Trophoblast cell (in vitro differentiated cells and primary cell): ENCODE results near the gene USP9X.
A peak's percentile ranks its signal among the peaks of the same experiment; 100 is the strongest.

ENCODE experiments used
- DNase-seq, 2 donors: peaks; one replicate each; pipeline ENCODE4 v3.0.0-alpha.2; 2016
- H2AFZ ChIP-seq: 2 replicates; pipeline ENCODE4 v1.6.1; 2013; ENCODE audit warnings: low read length, moderate library complexity, mild to moderate bottlenecking; ENCODE audit not compliant: insufficient read depth, poor library complexity
- H2AK5ac ChIP-seq: 2 replicates; pipeline ENCODE4 v1.6.1; 2013; ENCODE audit warnings: mild to moderate bottlenecking, low read length
- H2BK120ac ChIP-seq: 2 replicates; pipeline ENCODE4 v1.6.1; 2013; ENCODE audit warnings: low read length, mild to moderate bottlenecking, moderate library complexity; ENCODE audit not compliant: insufficient read depth, poor library complexity
- H2BK12ac ChIP-seq: 2 replicates; pipeline ENCODE4 v1.6.1; 2013; ENCODE audit warnings: mild to moderate bottlenecking, low read length, moderate library complexity
- H2BK5ac ChIP-seq: 2 replicates; pipeline ENCODE4 v1.6.1; 2013; ENCODE audit warnings: low read length, low read depth, moderate library complexity, mild to moderate bottlenecking; ENCODE audit not compliant: poor library complexity
- H3K14ac ChIP-seq: 2 replicates; pipeline ENCODE4 v1.6.1; 2013; ENCODE audit warnings: mild to moderate bottlenecking, low read length
- H3K18ac ChIP-seq: 2 replicates; pipeline ENCODE4 v1.6.1; 2013; ENCODE audit warnings: mild to moderate bottlenecking, low read length
- H3K23ac ChIP-seq: 2 replicates; pipeline ENCODE4 v1.6.1; 2013; ENCODE audit warnings: low read length
- H3K27ac ChIP-seq: 2 replicates; pipeline ENCODE4 v1.5.1; 2013; ENCODE audit warnings: low read depth, mild to moderate bottlenecking, inconsistent platforms, low read length, moderate library complexity
- H3K27me3 ChIP-seq: 2 replicates; pipeline ENCODE4 v1.6.1; 2013; ENCODE audit warnings: inconsistent platforms, mild to moderate bottlenecking, low read length, moderate library complexity; ENCODE audit not compliant: insufficient read depth
- H3K36me3 ChIP-seq, 2 experiments: 1 replicate in 1 of 2; 2 replicates in 1 of 2; pipeline ENCODE4 v1.6.1; 2013; ENCODE audit warnings: low read length in 2 of 2, mild to moderate bottlenecking in 2 of 2, moderate library complexity in 1 of 2; ENCODE audit not compliant: insufficient read depth in 2 of 2, control insufficient read depth in 1 of 2
- H3K4ac ChIP-seq: 2 replicates; pipeline ENCODE4 v1.6.1; 2013; ENCODE audit warnings: low read depth, mild to moderate bottlenecking, low read length, moderate library complexity
- H3K4me1 ChIP-seq, 2 experiments: 1 replicate in 1 of 2; 2 replicates in 1 of 2; pipeline ENCODE4 v1.6.1; 2013; ENCODE audit warnings: low read length in 2 of 2, mild to moderate bottlenecking in 2 of 2, moderate library complexity in 1 of 2; ENCODE audit not compliant: insufficient read depth in 2 of 2, control insufficient read depth in 1 of 2
- H3K4me2 ChIP-seq: 2 replicates; pipeline ENCODE4 v1.6.1; 2013; ENCODE audit warnings: inconsistent platforms, mild to moderate bottlenecking, low read length, moderate library complexity
- H3K4me3 ChIP-seq: 2 replicates; pipeline ENCODE4 v1.5.1; 2013; ENCODE audit warnings: mild to moderate bottlenecking, low read depth, low read length, inconsistent platforms
- H3K79me1 ChIP-seq: one replicate; pipeline ENCODE4 v1.6.1; 2013; ENCODE audit warnings: low read length
- H3K79me2 ChIP-seq: 2 replicates; pipeline ENCODE4 v1.6.1; 2013; ENCODE audit warnings: low read length, mild to moderate bottlenecking; ENCODE audit not compliant: control insufficient read depth, insufficient read depth, poor library complexity
- H3K9ac ChIP-seq: 2 replicates; pipeline ENCODE4 v1.6.1; 2013; ENCODE audit warnings: mild to moderate bottlenecking, low read length
- H3K9me3 ChIP-seq: 2 replicates; pipeline ENCODE4 v1.6.1; 2013; ENCODE audit warnings: low read depth, mild to moderate bottlenecking, control low read depth, inconsistent platforms, low read length; ENCODE audit not compliant: insufficient read depth
- H4K12ac ChIP-seq: 2 replicates; pipeline ENCODE4 v1.6.1; 2013; ENCODE audit warnings: low read depth, mild to moderate bottlenecking, low read length, moderate library complexity
- H4K8ac ChIP-seq: 2 replicates; pipeline ENCODE4 v1.6.1; 2013; ENCODE audit warnings: low read depth, mild to moderate bottlenecking, low read length, moderate library complexity
- H4K91ac ChIP-seq: one replicate; pipeline ENCODE4 v1.6.1; 2013; ENCODE audit warnings: low read depth, mild to moderate bottlenecking, low read length, moderate library complexity
- WGBS: extraction: QIAGEN DNeasy Blood & Tissue Kit; methylation state at CpG from one replicate; pipeline ENCODE4 v1.1.7; 2013; ENCODE audit warnings: missing lambda C conversion rate; ENCODE audit not compliant: insufficient read length, insufficient coverage; ENCODE audit errors: extremely low coverage; 5-methylcytosine and 5-hydroxymethylcytosine counted together

USP9X gene

GRCh38 chrX:41066391-41066790 is 18.9 kb upstream of the USP9X start:
- no peaks in the 10 kb centered on the region for H3K36me3 ChIP-seq
- no peak overlapping the region for H2BK5ac ChIP-seq
- H3K9ac ChIP-seq, result no peak overlapping the region
- H3K79me1 ChIP-seq, result no peaks in the 10 kb centered on the region
- no peak overlapping the region for H3K27ac ChIP-seq
- no peak overlapping the region for H3K4me2 ChIP-seq
- H3K79me2 ChIP-seq, result no peaks in the 10 kb centered on the region
- no peak overlapping the region for H4K91ac ChIP-seq
- H3K23ac ChIP-seq, result no peak overlapping the region
- no peak for DNase-seq
- no peak overlapping the region for H3K4me3 ChIP-seq
- no peak overlapping the region for H2BK12ac ChIP-seq
- no peaks in the 10 kb centered on the region for H3K4me1 ChIP-seq
- H2BK120ac ChIP-seq, result no peak overlapping the region
- no peak overlapping the region for H3K14ac ChIP-seq
- no peak overlapping the region for H4K8ac ChIP-seq
- no peaks in the 10 kb centered on the region for H3K9me3 ChIP-seq
- no peak overlapping the region for H3K4ac ChIP-seq
- H4K12ac ChIP-seq, result no peak overlapping the region
- no peak overlapping the region for H2AK5ac ChIP-seq
- H3K27me3 ChIP-seq, result no peaks in the 10 kb centered on the region
- no peak overlapping the region for H3K18ac ChIP-seq
- WGBS, result no CpG with 5 or more reads among the region's 1 CpG
- H2AFZ ChIP-seq, result no peak overlapping the region

GRCh38 chrX:41066969-41067368 is 18.3 kb upstream of the USP9X start:
- no peaks in the 10 kb centered on the region for H3K79me2 ChIP-seq

GRCh38 chrX:41067721-41068120 is 17.5 kb upstream of the USP9X start:
- Histone ChIP-seq H3K9me3 (no peaks in the 10 kb centered on the region), H3K4me1 (no peaks in the 10 kb centered on the region), H3K36me3 (no peaks in the 10 kb centered on the region), H4K8ac (no peak overlapping the region), H3K79me1 (no peaks in the 10 kb centered on the region), H2BK5ac (no peak overlapping the region), H4K12ac (no peak overlapping the region), H3K18ac (no peak overlapping the region), H3K4me2 (no peak overlapping the region), H2AK5ac (no peak overlapping the region), H3K23ac (no peak overlapping the region), H3K27me3 (no peaks in the 10 kb centered on the region), H2BK12ac (no peak overlapping the region), H2BK120ac (no peak overlapping the region), H3K4ac (no peak overlapping the region), H3K27ac (no peak overlapping the region), H3K4me3 (no peak overlapping the region), H4K91ac (no peak overlapping the region), H2AFZ (no peak overlapping the region), H3K14ac (no peak overlapping the region), H3K79me2 (no peaks in the 10 kb centered on the region), H3K9ac (no peak overlapping the region)
- WGBS, result no CpG with 5 or more reads among the region's 5 CpGs
- DNase-seq, result no peak

More at GRCh38 chrX:41066969-41067368, 18.3 kb upstream of the USP9X start:
- no peak overlapping the region for H2AK5ac ChIP-seq
- H4K91ac ChIP-seq, result no peak overlapping the region
- no peak overlapping the region for H3K14ac ChIP-seq
- H3K4me1 ChIP-seq, result no peaks in the 10 kb centered on the region
- no peak overlapping the region for H3K9ac ChIP-seq
- H3K9me3 ChIP-seq, result no peaks in the 10 kb centered on the region
- DNase-seq, result no peak
- no peaks in the 10 kb centered on the region for H3K36me3 ChIP-seq
- no peak overlapping the region for H4K12ac ChIP-seq
- no peak overlapping the region for H4K8ac ChIP-seq
- H2BK5ac ChIP-seq, result no peak overlapping the region
- H3K27ac ChIP-seq, result no peak overlapping the region
- no peak overlapping the region for H3K18ac ChIP-seq
- H2BK12ac ChIP-seq, result no peak overlapping the region
- no peak overlapping the region for H3K4ac ChIP-seq
- no peak overlapping the region for H3K23ac ChIP-seq
- no peak overlapping the region for H2BK120ac ChIP-seq
- no peak overlapping the region for H3K4me2 ChIP-seq
- no peaks in the 10 kb centered on the region for H3K79me1 ChIP-seq
- H3K4me3 ChIP-seq, result no peak overlapping the region
- no CpG with 5 or more reads among the region's 1 CpG for WGBS
- H3K27me3 ChIP-seq, result no peaks in the 10 kb centered on the region
- no peak overlapping the region for H2AFZ ChIP-seq

GRCh38 chrX:41076742-41077141 is 8.5 kb upstream of the USP9X start:
- no peak overlapping the region for H4K91ac ChIP-seq
- no peak overlapping the region for H2BK5ac ChIP-seq
- H2BK120ac ChIP-seq, result no peak overlapping the region
- H3K14ac ChIP-seq, result no peak overlapping the region
- H3K36me3 ChIP-seq, result no peaks in the 10 kb centered on the region
- no peak overlapping the region for H2AK5ac ChIP-seq
- H4K12ac ChIP-seq, result no peak overlapping the region
- no peaks in the 10 kb centered on the region for H3K79me1 ChIP-seq
- H3K4me2 ChIP-seq, result no peak overlapping the region
- H4K8ac ChIP-seq, result no peak overlapping the region
- no peak overlapping the region for H2BK12ac ChIP-seq
- H3K23ac ChIP-seq, result no peak overlapping the region
- peak in 1 of 2 donors; percentile 3 for DNase-seq
- H3K4ac ChIP-seq, result no peak overlapping the region
- H3K79me2 ChIP-seq, result no peaks in the 10 kb centered on the region
- no peaks in the 10 kb centered on the region for H3K27me3 ChIP-seq
- no peaks in the 10 kb centered on the region for H3K4me1 ChIP-seq
- H3K4me3 ChIP-seq, result no peak overlapping the region
- no peak overlapping the region for H2AFZ ChIP-seq
- WGBS, result no CpG with 5 or more reads among the region's 30 CpGs
- H3K18ac ChIP-seq, result no peak overlapping the region
- no peak overlapping the region for H3K27ac ChIP-seq
- no peak overlapping the region for H3K9ac ChIP-seq
- no peaks in the 10 kb centered on the region for H3K9me3 ChIP-seq
